HCT116 (cell line): ENCODE data around the gene IGF2R. TPM values are rescaled to one million over a fixed set of nuclear protein-coding genes. Genes with fewer than 3 reads are reported as not detected.

ENCODE experiments used
- ATAC-seq: fragments of 200-7000 bp; cut with Tn5 transposase; 2 replicates; pipeline ENCODE4 v1.9.1; 2020; ENCODE audit warnings: mild to moderate bottlenecking, moderate library complexity
- BruUV-seq: library from RNA; stranded (reverse); fragments of 400-500 nt; replicated peaks from 2 replicates; lab custom pipeline; 2021; lab: Mats Ljungman, UMichigan
- CTCF ChIA-PET: fragments of 300-600 bp; sonication (Branson Sonifier 250); formaldehyde crosslinking; loops from one replicate; lab custom pipeline; 2021; ENCODE audit warnings: antibody characterized with exemption; lab: Charles Lee
- POLR2A ChIA-PET: fragments of 300-600, 350-600 bp; sonication (Branson Sonifier 250); formaldehyde crosslinking; loops from one replicate; lab custom pipeline; 2021; ENCODE audit warnings: antibody characterized with exemption; lab: Charles Lee
- RAD21 ChIA-PET, 2 experiments: fragments of 300-600 bp; sonication (Branson Sonifier 250); formaldehyde crosslinking; loops; one replicate each; lab custom pipeline; 2023; ENCODE audit warnings: low total read pairs in 2 of 2; ENCODE audit not compliant: uncharacterized antibody in 2 of 2, unreplicated experiment in 2 of 2, low non-redundant PET in 1 of 2; lab: Charles Lee
- DNase-seq: peaks from one replicate; pipeline ENCODE4 v3.0.0-alpha.2; 2010; ENCODE audit warnings: low read depth, low spot score
- H2AFZ ChIP-seq: fragments of 200-600 bp; shearing (Covaris generic), sonication (generic); 2 replicates; pipeline ENCODE4 v1.6.1; 2017; ENCODE audit warnings: low read depth, mixed run types, mixed read lengths, antibody characterized with exemption, low read length; ENCODE audit not compliant: poor library complexity, severe bottlenecking
- H3K27ac ChIP-seq: 2 replicates; pipeline ENCODE4 v1.5.1; 2012; ENCODE audit warnings: low read depth, low read length
- H3K27me3 ChIP-seq: fragments of 200-600 bp; sonication (generic); 2 replicates; pipeline ENCODE4 v1.6.1; 2016; ENCODE audit warnings: mixed run types, low read length, mixed read lengths; ENCODE audit not compliant: insufficient read depth
- H3K36me3 ChIP-seq, 2 experiments: fragments of 200-500 bp in 1 of 2; fragments of 200-600 bp in 1 of 2; sonication (Bioruptor generic) in 1 of 2; sonication (generic) in 1 of 2; 2 replicates each; pipeline versions ENCODE4 v1.5.1 to v1.6.1; 2014 to 2016; ENCODE audit warnings: low read length in 2 of 2, inconsistent platforms in 1 of 2, mixed read lengths in 1 of 2, mixed run types in 1 of 2; ENCODE audit not compliant: insufficient read depth in 2 of 2, control insufficient read depth in 1 of 2
- H3K4me1 ChIP-seq, 2 experiments: fragments of 200-600 bp in 1 of 2; sonication (generic) in 1 of 2; 2 replicates each; pipeline versions ENCODE4 v1.5.1 to v1.6.1; 2012 to 2017; ENCODE audit warnings: low read length in 2 of 2, inconsistent platforms in 1 of 2, mild to moderate bottlenecking in 1 of 2, mixed read lengths in 1 of 2, mixed run types in 1 of 2, moderate library complexity in 1 of 2; ENCODE audit not compliant: insufficient read depth in 2 of 2, control insufficient read depth in 1 of 2
- H3K4me2 ChIP-seq: fragments of 200-600 bp; sonication (generic); 2 replicates; pipeline ENCODE4 v1.6.1; 2017; ENCODE audit warnings: mixed run types, low read length, mixed read lengths
- H3K4me3 ChIP-seq, 2 experiments: fragments of 200-600 bp in 1 of 2; sonication (generic) in 1 of 2; replicated peaks in 1 of 2; 2 replicates each; pipeline ENCODE4 v1.5.1; 2011 to 2016; ENCODE audit warnings: low read length in 2 of 2, control low read depth in 1 of 2, low read depth in 1 of 2, mild to moderate bottlenecking in 1 of 2, mixed read lengths in 1 of 2, mixed run types in 1 of 2
- H3K79me2 ChIP-seq: fragments of 200-600 bp; sonication (generic); 2 replicates; pipeline ENCODE4 v1.6.1; 2017; ENCODE audit warnings: mild to moderate bottlenecking, mixed run types, low read length, moderate library complexity, mixed read lengths; ENCODE audit not compliant: insufficient read depth
- H3K9ac ChIP-seq: fragments of 200-600 bp; sonication (generic); 2 replicates; pipeline ENCODE4 v1.6.1; 2016; ENCODE audit warnings: low read length, mixed read lengths
- H3K9me2 ChIP-seq: fragments of 200-600 bp; sonication (generic), shearing (Covaris generic); 2 replicates; pipeline ENCODE4 v1.6.1; 2017; ENCODE audit warnings: mixed run types, mild to moderate bottlenecking, moderate library complexity; ENCODE audit not compliant: insufficient read depth
- H3K9me3 ChIP-seq, 2 experiments: fragments of 200-500 bp in 1 of 2; fragments of 200-600 bp in 1 of 2; sonication (Bioruptor generic) in 1 of 2; sonication (generic) in 1 of 2; 2 replicates each; pipeline ENCODE4 v1.6.1; 2014 to 2017; ENCODE audit warnings: low read length in 2 of 2, mixed read lengths in 2 of 2, inconsistent platforms in 1 of 2, low read depth in 1 of 2, mild to moderate bottlenecking in 1 of 2, mixed run types in 1 of 2, moderate library complexity in 1 of 2; ENCODE audit not compliant: control insufficient read depth in 1 of 2, insufficient read depth in 1 of 2
- H4K20me1 ChIP-seq: fragments of 200-600 bp; sonication (generic), shearing (Covaris generic); 2 replicates; pipeline ENCODE4 v1.6.1; 2017; ENCODE audit warnings: mixed run types, mild to moderate bottlenecking, moderate library complexity; ENCODE audit not compliant: insufficient read depth
- CBX3 ChIP-seq: IDR thresholded peaks from 2 replicates; pipeline ENCODE4 v1.6.1; 2012; ENCODE audit warnings: low read depth
- FOSL1 ChIP-seq: IDR thresholded peaks from 2 replicates; pipeline ENCODE4 v1.6.1; 2012; ENCODE audit warnings: low read depth
- POLR2A ChIP-seq: IDR thresholded peaks from 2 replicates; pipeline ENCODE4 v1.7.0; 2011; ENCODE audit warnings: borderline replicate concordance; ENCODE audit not compliant: insufficient read depth, insufficient read length; ENCODE audit errors: extremely low read depth
- POLR2AphosphoS5 ChIP-seq: IDR thresholded peaks from 2 replicates; pipeline ENCODE4 v1.6.1; 2011; ENCODE audit warnings: mild to moderate bottlenecking, low read depth, low read length, moderate library complexity
- RAD21 ChIP-seq: IDR thresholded peaks from 2 replicates; pipeline ENCODE4 v1.6.1; 2012; ENCODE audit warnings: low read depth, mild to moderate bottlenecking
- TCF7L2 ChIP-seq: IDR thresholded peaks from 2 replicates; pipeline ENCODE4 v1.7.0; 2011; ENCODE audit warnings: borderline replicate concordance, inconsistent platforms; ENCODE audit not compliant: insufficient read depth, insufficient read length; ENCODE audit errors: extremely low read depth
- ZFX ChIP-seq: fragments of 450-650 bp; IDR thresholded peaks from 2 replicates; pipeline ENCODE4 v1.6.1; 2017
- intact Hi-C: fragments of 100-400 bp; cut with micrococcal nuclease; formaldehyde crosslinking; loops from 2 replicates; pipeline ENCODE4 v1.10.0; 2022
- total RNA-seq: library from RNA; stranded (reverse); gene quantifications from one replicate; pipeline ENCODE4 v1.2.1, GENCODE V29; 2021; ENCODE audit not compliant: unreplicated experiment
- TF ChIP-seq, protein P1 (sequence below): IDR thresholded peaks from 2 replicates; pipeline ENCODE4 v1.6.1; 2011; ENCODE audit warnings: mild to moderate bottlenecking, low read length, moderate library complexity; ENCODE audit not compliant: insufficient replicate concordance; ENCODE audit errors: extremely low read depth
- TF ChIP-seq, protein P2 (sequence below), 3 experiments: fragments of 200-600 bp in 1 of 3; sonication (generic) in 1 of 3; IDR thresholded peaks in 2 of 3; conservative IDR thresholded peaks in 1 of 3; 2 replicates each; pipeline ENCODE4 v1.5.1; 2012 to 2017; ENCODE audit warnings: low read depth in 2 of 3, low read length in 2 of 3, antibody characterized with exemption in 1 of 3, borderline replicate concordance in 1 of 3, control low read depth in 1 of 3, mild to moderate bottlenecking in 1 of 3, mixed read lengths in 1 of 3, mixed run types in 1 of 3, moderate library complexity in 1 of 3; ENCODE audit not compliant: insufficient read depth in 1 of 3
- TF ChIP-seq, protein P3 (sequence below): IDR thresholded peaks from 2 replicates; pipeline ENCODE4 v1.6.1; 2012; ENCODE audit warnings: low read depth

IGF2R gene
- total RNA-seq, 1 experiment from 2014 or later, result 37.0 TPM

DNA sequence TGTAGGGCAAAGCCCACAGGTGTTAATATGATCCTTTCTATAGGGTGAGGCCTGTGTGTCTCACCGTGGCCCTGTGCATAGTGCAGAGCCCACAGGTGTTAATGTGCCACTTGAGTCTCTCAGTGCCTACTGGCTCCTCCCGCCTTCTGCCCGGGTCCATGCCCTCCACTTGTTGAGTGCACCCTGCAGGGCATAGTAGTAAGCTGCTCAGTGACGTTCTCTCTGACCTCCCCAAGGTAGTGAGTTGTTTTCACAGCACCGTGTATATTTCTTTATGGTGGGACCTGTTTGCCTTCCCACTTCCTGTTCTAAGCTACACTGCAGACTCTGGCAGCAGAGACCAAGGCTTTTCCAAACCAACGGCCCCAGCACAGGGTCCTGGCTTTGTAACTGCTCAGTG lies 88.2 kb downstream of the IGF2R start:
- ChIA-PET CTCF (no interaction called here), POLR2A (no interaction called here), RAD21 (no interaction called here)
- no peaks in the 10 kb centered on the region for H4K20me1 ChIP-seq
- ATAC-seq, result no peak
- H3K9ac ChIP-seq, result no peak overlapping the region
- no peak overlapping the region for H3K4me3 ChIP-seq
- H3K36me3 ChIP-seq, result peaks cover 5 to 30% of the 10 kb centered on the region in 2 experiments; a peak in 3 of 4 replicates
- DNase-seq, result no peak
- no peaks in the 10 kb centered on the region for H3K27me3 ChIP-seq
- no peaks in the 10 kb centered on the region for H3K9me3 ChIP-seq
- H3K27ac ChIP-seq, result no peak overlapping the region
- intact Hi-C loops, result no loop called here
- no peaks in the 10 kb centered on the region for H3K79me2 ChIP-seq
- TF ChIP-seq FOSL1 (no peak), ZFX (no peak), POLR2AphosphoS5 (no peak), RAD21 (no peak), TCF7L2 (no peak), CBX3 (no peak), POLR2A (no peak)
- TF ChIP-seq, protein P1, sequence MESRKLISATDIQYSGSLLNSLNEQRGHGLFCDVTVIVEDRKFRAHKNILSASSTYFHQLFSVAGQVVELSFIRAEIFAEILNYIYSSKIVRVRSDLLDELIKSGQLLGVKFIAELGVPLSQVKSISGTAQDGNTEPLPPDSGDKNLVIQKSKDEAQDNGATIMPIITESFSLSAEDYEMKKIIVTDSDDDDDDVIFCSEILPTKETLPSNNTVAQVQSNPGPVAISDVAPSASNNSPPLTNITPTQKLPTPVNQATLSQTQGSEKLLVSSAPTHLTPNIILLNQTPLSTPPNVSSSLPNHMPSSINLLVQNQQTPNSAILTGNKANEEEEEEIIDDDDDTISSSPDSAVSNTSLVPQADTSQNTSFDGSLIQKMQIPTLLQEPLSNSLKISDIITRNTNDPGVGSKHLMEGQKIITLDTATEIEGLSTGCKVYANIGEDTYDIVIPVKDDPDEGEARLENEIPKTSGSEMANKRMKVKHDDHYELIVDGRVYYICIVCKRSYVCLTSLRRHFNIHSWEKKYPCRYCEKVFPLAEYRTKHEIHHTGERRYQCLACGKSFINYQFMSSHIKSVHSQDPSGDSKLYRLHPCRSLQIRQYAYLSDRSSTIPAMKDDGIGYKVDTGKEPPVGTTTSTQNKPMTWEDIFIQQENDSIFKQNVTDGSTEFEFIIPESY, result no peak
- TF ChIP-seq, protein P2, sequence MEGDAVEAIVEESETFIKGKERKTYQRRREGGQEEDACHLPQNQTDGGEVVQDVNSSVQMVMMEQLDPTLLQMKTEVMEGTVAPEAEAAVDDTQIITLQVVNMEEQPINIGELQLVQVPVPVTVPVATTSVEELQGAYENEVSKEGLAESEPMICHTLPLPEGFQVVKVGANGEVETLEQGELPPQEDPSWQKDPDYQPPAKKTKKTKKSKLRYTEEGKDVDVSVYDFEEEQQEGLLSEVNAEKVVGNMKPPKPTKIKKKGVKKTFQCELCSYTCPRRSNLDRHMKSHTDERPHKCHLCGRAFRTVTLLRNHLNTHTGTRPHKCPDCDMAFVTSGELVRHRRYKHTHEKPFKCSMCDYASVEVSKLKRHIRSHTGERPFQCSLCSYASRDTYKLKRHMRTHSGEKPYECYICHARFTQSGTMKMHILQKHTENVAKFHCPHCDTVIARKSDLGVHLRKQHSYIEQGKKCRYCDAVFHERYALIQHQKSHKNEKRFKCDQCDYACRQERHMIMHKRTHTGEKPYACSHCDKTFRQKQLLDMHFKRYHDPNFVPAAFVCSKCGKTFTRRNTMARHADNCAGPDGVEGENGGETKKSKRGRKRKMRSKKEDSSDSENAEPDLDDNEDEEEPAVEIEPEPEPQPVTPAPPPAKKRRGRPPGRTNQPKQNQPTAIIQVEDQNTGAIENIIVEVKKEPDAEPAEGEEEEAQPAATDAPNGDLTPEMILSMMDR (IDR thresholded peaks at IDR 0.05 in 2 of 3, conservative IDR thresholded peaks at IDR 0.05 in 1 of 3; ENCODE audit: borderline replicate concordance in 1 of 3, insufficient read depth in 1 of 3, low read depth in 2 of 3, low read length in 2 of 3), result no peak
- TF ChIP-seq, protein P3, sequence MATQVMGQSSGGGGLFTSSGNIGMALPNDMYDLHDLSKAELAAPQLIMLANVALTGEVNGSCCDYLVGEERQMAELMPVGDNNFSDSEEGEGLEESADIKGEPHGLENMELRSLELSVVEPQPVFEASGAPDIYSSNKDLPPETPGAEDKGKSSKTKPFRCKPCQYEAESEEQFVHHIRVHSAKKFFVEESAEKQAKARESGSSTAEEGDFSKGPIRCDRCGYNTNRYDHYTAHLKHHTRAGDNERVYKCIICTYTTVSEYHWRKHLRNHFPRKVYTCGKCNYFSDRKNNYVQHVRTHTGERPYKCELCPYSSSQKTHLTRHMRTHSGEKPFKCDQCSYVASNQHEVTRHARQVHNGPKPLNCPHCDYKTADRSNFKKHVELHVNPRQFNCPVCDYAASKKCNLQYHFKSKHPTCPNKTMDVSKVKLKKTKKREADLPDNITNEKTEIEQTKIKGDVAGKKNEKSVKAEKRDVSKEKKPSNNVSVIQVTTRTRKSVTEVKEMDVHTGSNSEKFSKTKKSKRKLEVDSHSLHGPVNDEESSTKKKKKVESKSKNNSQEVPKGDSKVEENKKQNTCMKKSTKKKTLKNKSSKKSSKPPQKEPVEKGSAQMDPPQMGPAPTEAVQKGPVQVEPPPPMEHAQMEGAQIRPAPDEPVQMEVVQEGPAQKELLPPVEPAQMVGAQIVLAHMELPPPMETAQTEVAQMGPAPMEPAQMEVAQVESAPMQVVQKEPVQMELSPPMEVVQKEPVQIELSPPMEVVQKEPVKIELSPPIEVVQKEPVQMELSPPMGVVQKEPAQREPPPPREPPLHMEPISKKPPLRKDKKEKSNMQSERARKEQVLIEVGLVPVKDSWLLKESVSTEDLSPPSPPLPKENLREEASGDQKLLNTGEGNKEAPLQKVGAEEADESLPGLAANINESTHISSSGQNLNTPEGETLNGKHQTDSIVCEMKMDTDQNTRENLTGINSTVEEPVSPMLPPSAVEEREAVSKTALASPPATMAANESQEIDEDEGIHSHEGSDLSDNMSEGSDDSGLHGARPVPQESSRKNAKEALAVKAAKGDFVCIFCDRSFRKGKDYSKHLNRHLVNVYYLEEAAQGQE, result no peak
- no peaks in the 10 kb centered on the region for H3K9me2 ChIP-seq
- H3K4me2 ChIP-seq, result no peak overlapping the region
- H2AFZ ChIP-seq, result no peak overlapping the region
- H3K4me1 ChIP-seq, result no peaks in the 10 kb centered on the region
- no TSS peak for BruUV-seq
